Fibroblast of the aortic adventitia (primary cell): ENCODE data around the gene NME2. TPM values are rescaled to one million over a fixed set of nuclear protein-coding genes. Genes with fewer than 3 reads are reported as not detected.

Source experiments
- DNase-seq: peaks from one replicate; pipeline ENCODE4 v3.0.0-alpha.2; 2010; ENCODE audit warnings: low read depth
- H3K4me3 ChIP-seq: 2 replicates; pipeline ENCODE4 v1.5.1; 2011; ENCODE audit warnings: low read depth, mild to moderate bottlenecking, control low read depth, low read length, moderate library complexity
- CTCF ChIP-seq: IDR thresholded peaks from 2 replicates; pipeline ENCODE4 v1.5.1; 2011; ENCODE audit warnings: mild to moderate bottlenecking, low read length, control low read depth, inconsistent platforms; ENCODE audit not compliant: insufficient read depth
- total RNA-seq: library from RNA; depleted of rRNA; stranded (reverse); fragments of >200 nt; gene quantifications from 2 replicates; pipeline ENCODE4 v1.2.3, GENCODE V29; 2012; ENCODE audit warnings: low replicate concordance

Gene NME2
- 257 and 622 TPM in 2 replicates for total RNA-seq

GRCh38 chr17:51166198-51166986 lies at the start of gene NME2:
Gene NME2, plus strand, starts transcription at chr17:51166411. Its CDS starts 420 bp downstream, at chr17:51166831.
- DNase-seq = peak; percentile 74
- no peak for TF ChIP-seq CTCF
- peak within 1 kb of the TSS; percentile 91 for H3K4me3 ChIP-seq

- no peak for TF ChIP-seq CTCF
- peak overlapping the region; percentile 97 for H3K4me3 ChIP-seq
- peak; percentile 19 for DNase-seq
These were observed 47.6 kb upstream of the NME2 start for GRCh38 chr17:51118330-51119195.

- DNase-seq = peak; percentile 52
- peak; percentile 34 for TF ChIP-seq CTCF
These were observed 46.5 kb upstream of the NME2 start for GRCh38 chr17:51119415-51120356.

GRCh38 chr17:51120357-51120738 lies 45.9 kb upstream of the NME2 start:
- DNase-seq = no peak
- peak overlapping the region; percentile 97 for H3K4me3 ChIP-seq
- no peak for TF ChIP-seq CTCF

More at GRCh38 chr17:51119415-51120356, 46.5 kb upstream of the NME2 start:
- H3K4me3 ChIP-seq = peak overlapping the region; percentile 97

GRCh38 chr17:51120739-51121619 lies 45.2 kb upstream of the NME2 start, which contains the start of gene SPAG9:
Gene SPAG9, minus strand, starts transcription at chr17:51120868. Its CDS starts 212 bp downstream, at chr17:51120656.
- TF ChIP-seq CTCF = no peak

More at GRCh38 chr17:51120739-51121619, 45.2 kb upstream of the NME2 start, which contains the start of gene SPAG9:
- DNase-seq = peak; percentile 97
- peak within 1 kb of the TSS; percentile 97 for H3K4me3 ChIP-seq
